GM12801 (cell line): ENCODE data around the gene TUBG2.

Experiments used
- CTCF ChIP-seq: IDR thresholded peaks from one replicate; pipeline ENCODE4 v1.5.1; 2011; ENCODE audit warnings: control low read depth; ENCODE audit not compliant: insufficient read length; ENCODE audit errors: extremely low read depth

Gene TUBG2

GRCh38 chr17:42694524-42694923, 35.4 kb downstream of the TUBG2 start:
- no peak for TF ChIP-seq CTCF

- TF ChIP-seq CTCF: no peak
Measured at GRCh38 chr17:42695500-42695899, 36.4 kb downstream of the TUBG2 start.

GRCh38 chr17:42697108-42697811, 38.2 kb downstream of the TUBG2 start:
- no peak for TF ChIP-seq CTCF

GRCh38 chr17:42698736-42699414, 39.8 kb downstream of the TUBG2 start:
- TF ChIP-seq CTCF: no peak

GRCh38 chr17:42699415-42699740, 40.3 kb downstream of the TUBG2 start:
- TF ChIP-seq CTCF: no peak

GRCh38 chr17:42700586-42701289, 41.7 kb downstream of the TUBG2 start:
- no peak for TF ChIP-seq CTCF

GRCh38 chr17:42702446-42702845, 43.4 kb downstream of the TUBG2 start:
- no peak for TF ChIP-seq CTCF
